OCI-LY1 (cell line): ENCODE data around the gene ZNF177.

Experiments used
- EZH2 ChIP-seq: fragments of 200-600 bp; sonication (generic), shearing (Covaris generic); IDR thresholded peaks from 2 replicates; pipeline ENCODE4 v1.8.0; 2017; ENCODE audit warnings: borderline replicate concordance, mixed run types, mild to moderate bottlenecking, antibody characterized with exemption, low read length, moderate library complexity, mixed read lengths
- TF ChIP-seq, protein P1 (sequence below): fragments of 200-600 bp; sonication (generic), shearing (Covaris generic); IDR thresholded peaks from 2 replicates; pipeline ENCODE4 v1.5.1; 2017; ENCODE audit warnings: mild to moderate bottlenecking, antibody characterized with exemption, low read length, moderate library complexity, mixed read lengths

- TF ChIP-seq EZH2 = no peak
- TF ChIP-seq, protein P1, sequence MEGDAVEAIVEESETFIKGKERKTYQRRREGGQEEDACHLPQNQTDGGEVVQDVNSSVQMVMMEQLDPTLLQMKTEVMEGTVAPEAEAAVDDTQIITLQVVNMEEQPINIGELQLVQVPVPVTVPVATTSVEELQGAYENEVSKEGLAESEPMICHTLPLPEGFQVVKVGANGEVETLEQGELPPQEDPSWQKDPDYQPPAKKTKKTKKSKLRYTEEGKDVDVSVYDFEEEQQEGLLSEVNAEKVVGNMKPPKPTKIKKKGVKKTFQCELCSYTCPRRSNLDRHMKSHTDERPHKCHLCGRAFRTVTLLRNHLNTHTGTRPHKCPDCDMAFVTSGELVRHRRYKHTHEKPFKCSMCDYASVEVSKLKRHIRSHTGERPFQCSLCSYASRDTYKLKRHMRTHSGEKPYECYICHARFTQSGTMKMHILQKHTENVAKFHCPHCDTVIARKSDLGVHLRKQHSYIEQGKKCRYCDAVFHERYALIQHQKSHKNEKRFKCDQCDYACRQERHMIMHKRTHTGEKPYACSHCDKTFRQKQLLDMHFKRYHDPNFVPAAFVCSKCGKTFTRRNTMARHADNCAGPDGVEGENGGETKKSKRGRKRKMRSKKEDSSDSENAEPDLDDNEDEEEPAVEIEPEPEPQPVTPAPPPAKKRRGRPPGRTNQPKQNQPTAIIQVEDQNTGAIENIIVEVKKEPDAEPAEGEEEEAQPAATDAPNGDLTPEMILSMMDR = no peak
These were observed 32.8 kb upstream of the ZNF177 start for GRCh38 chr19:9329999-9330398.
